CD4-positive, alpha-beta T cell treated with Interleukin-15 for 1 hour (primary cell): ENCODE data around the gene STAMBPL1.
"Not testable (repeated sequence)": the region's sequence is repeated elsewhere in the genome, so short reads cannot be mapped to it uniquely, and the experiment has no call there.

Experiments used
- DNase-seq: peaks from one replicate; pipeline ENCODE4 v3.0.0-alpha.2; 2020

The STAMBPL1 gene

GRCh38 chr10:88879534-88880281 is at the start of gene STAMBPL1:
Gene STAMBPL1, plus strand, starts transcription at chr10:88880245. Its CDS starts 21,464 bp downstream, at chr10:88901709.
- peak; percentile 57 for DNase-seq

DNA sequence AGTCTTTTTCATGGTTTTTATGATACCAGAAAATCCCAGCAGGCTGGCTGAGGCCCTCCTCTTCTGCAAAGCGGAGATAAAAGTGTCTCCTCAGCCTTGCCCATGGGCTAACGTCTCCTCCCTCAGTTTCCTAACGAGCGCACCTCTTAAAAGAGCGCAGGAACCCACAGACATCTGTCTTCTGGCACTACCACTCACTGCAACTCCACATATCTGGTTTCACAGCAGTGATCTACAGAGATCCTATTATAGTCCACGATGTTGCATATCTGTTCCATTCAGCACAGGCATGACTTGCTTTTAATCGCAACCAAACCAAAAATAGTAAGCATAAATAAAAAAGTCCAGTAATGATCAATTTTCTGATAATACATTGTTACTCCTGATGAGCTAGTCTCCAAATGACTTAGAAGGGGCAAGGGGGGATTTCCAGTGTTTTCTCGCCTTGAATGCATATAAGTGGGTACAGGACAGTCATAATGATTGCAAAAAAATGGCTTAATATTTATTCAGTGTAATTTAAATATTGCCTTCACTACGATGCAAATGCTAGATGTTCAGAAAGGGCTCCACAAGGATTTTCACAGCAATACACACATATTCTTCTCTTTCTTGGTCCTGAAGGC is 49.3 kb upstream of the STAMBPL1 start:
- no peak for DNase-seq

DNA sequence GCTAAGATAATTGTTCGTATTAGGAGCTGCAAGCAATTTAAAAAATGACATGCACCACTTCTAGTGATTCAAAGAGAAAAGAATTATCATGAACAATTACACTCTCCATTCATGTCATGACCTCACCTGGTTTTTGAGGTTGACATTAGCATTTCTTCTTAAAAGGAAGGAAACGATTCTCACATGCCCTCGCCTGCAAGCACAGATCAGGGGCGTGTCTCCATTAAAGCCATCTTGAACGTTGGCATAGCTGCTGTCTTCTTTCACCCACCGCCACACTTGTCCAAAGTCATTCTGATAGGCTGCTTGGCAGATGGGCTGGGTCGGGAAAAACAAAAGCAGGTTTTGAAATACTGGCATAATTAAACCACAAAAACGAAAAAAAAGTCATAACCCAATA is 48.3 kb upstream of the STAMBPL1 start:
- DNase-seq: peak; percentile 50

DNA sequence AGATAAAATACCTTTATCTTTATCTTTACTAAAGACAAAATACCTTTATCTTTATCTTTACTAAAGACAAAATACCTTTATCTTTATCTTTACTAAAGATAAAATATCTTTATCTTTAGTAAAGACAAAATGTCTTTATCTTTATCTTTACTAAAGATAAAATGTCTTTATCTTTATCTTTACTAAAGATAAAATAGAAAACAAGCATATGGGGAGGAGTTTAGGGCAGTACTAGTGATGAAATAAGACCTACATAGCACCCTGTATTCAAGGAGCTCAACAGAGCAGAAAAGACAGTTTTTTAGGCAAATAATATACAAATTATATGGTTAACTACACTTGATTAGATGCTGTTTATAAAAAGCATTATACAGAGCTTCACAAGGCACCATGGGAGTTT is 47.7 kb upstream of the STAMBPL1 start:
- DNase-seq: no peak

- DNase-seq: no peak
Measured at GRCh38 chr10:88833156-88833555, 46.9 kb upstream of the STAMBPL1 start.

GRCh38 chr10:88833723-88834122 is 46.3 kb upstream of the STAMBPL1 start:
- DNase-seq: no peak

DNA sequence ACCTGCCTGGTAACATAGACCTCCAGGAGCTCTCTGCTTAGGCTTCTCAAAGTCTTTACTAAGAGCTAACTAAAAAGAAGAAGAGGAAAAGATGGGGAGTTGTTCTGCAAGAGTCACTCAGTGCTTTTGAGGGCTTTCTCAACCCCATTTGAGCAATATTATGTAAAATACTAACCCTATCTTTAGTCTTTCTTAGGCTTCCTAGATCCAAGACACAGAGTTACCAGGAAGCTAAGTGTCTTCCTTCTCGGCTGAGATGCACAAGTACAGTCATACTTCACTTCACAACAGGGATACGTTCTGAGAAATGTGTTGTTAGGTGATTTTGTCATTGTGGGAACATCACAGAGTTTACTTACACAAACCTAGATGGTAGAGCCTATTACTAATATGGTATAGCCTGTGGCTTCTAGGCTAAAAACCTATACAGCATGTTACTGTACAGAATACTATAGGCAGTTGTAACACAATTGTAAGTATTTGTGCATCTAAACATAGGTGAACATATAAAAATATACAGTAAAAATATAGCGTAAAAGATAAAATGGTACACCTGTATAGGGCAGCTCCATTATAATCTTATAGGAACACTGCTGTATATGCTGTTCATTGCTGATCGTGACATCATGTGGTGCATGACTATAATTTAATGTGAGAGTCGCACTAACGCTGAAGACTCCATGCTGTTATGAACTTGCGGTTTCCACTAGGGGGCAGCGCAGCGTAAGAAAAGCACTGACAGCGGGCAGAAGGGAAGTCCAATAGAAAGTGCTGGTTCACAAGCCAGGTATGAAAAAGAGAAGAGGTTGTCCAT is 44.7 kb upstream of the STAMBPL1 start:
- peak; percentile 84 for DNase-seq

DNA sequence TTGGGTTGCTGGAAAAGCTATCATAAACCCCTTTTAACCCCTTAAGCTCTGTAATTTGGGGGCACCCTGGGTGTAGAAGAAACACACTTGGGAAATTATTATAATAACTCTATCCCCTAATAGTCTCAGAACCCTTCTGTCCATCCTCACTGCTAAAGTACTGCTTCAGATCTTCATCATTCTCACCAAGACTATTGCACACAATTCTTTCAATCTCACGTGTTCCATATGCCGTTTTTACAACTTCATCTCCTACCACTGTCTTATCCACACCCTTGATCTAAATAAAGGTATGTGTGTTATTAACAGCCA is 44.2 kb upstream of the STAMBPL1 start:
- no peak for DNase-seq

DNA sequence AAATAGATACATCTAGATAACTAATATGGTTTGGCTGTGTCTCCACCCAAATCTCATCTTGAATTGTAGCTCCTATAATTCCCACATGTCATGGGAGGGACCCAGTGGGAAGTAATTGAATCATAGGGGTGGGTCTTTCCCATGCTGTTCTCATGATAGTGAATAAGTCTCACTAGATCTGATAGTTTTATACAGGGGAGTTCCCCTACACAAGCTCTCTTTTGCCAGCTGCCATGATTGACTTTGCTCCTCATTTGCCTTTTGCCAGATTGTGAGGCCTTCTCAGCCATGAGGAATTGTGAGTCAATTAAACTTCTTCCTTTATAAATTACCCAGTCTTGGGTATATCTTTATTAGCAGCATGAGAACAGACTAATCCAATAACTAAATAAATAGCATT is 42.4 kb upstream of the STAMBPL1 start:
- DNase-seq: not testable (repeated sequence)

DNA sequence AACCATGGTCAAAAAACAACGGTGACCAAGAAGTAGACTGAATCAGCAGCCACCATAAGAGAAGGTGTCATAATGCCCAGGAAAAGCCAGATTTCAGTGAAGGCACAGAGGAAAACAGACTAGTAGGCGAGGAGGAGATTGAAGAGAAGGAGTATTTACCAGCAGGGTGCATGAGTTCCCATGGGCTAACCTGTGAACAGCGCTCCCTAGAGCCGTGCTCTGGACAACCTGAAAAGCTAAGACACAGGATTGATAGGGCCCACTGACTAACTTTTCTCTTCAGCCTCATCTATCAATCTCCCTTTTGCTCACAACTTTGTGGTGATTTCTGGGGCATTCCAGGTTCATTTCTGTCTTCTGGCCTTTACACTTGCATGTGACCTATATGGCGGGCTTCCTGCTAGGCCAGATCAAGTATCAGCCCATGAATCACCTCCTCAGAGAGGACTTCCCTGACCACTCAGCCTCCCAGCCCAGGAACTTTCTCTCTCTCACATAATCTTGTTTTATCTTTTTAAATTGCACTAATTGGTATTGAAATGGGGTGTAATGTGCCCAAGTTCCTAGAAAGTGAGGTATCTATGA is 41.2 kb upstream of the STAMBPL1 start:
- DNase-seq: no peak

GRCh38 chr10:88840104-88840503 is 39.9 kb upstream of the STAMBPL1 start:
- DNase-seq: no peak

GRCh38 chr10:88840881-88841280 is 39.2 kb upstream of the STAMBPL1 start:
- no peak for DNase-seq

DNA sequence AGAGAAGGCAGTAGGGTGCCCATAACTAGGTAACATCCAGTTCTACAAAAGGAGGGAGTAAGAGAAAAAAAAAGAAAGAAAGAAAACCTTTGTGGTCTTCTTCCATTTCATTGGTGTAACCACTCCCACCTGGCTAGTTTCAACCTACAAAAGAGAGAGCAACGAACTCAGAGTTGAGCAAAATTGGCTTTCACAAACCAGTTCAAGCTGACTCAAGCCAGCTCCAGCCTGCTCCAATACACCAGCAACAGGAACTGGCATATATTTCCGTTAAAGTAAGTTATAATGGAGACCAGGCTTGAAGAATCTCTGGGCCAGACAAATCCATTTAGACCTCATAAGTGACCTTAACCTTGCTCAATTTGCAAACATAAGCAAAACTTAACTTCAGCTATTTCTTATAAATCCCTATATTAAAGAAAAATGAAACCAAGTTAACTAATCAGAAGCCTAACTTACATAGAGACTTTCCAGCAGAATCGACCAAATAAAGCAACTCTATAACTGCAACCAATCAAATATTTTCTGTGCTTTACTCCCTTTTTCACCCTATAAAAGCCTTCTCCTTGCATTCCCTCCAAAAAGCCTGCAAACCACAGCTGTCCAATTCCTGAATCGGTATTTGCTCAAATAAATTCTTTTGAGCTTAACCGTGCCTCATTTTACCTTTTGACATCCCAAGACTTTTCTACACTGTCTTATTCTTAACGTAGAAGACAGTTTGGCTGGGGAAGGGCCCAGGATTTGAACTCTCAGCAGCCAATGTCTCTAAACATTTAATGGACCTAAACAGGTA is 38.5 kb upstream of the STAMBPL1 start:
- DNase-seq: no peak

DNA sequence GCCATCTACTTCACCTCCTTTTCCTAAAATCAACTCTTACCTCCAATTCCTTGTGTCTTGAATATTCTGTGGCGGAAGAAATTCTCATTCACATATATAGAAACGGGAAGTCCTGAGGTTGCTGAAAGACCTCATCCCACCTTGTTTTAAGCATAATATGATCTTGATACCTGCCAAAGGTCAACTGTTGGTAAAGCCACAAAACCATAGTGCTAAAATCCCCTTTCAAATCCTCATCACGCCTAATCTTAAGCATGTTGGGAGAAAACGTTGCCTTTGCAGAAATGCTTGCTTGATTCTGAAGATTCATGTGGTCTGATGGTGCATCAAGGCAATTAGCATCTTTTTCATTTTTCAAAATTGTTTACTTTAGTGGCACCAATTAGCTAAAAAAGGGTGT is 36.9 kb upstream of the STAMBPL1 start:
- DNase-seq: no peak

DNA sequence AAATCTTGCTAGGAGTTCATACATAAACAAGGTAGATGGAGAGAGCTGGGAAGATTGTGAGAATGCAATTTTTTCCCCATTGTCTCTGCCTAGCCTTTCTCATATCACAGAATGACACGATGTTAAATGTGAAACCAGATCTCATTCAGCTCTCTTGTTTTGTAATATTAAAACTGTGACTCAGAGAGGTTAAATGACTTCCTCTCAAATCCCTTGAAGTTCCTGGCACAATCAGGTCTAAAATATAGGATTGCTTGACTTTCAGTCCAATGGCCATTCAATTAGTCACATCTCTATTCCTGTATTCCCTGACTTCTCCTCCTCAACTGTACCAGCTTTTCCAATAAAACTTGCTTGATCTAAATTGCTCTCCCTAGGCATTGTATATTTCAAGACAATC is 31.5 kb upstream of the STAMBPL1 start:
- no peak for DNase-seq

GRCh38 chr10:88849234-88849633 is 30.8 kb upstream of the STAMBPL1 start:
- no peak for DNase-seq

DNA sequence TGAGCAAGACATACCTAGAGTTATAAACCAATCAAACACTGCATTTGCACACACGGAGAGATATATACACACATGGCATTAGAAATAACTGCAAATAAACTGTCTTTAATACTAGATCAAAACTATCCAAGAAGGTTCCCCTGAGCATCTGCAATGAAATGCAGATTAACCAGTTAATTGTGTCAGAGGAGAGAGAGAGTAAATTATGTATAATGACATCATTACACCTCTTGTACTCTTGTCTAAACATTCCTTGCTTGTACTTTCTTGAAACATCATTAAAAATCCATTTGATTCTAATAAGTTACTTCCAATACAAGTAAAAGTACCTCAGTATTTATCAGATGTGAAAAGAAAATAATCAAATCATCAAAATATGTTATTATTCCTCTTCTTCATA is 29.3 kb upstream of the STAMBPL1 start:
- DNase-seq: no peak

- DNase-seq: peak; percentile 37
Measured at GRCh38 chr10:88851706-88852105, 28.3 kb upstream of the STAMBPL1 start, which contains the start of gene ANKRD22. Gene ANKRD22, minus strand, starts transcription at chr10:88851844. Its CDS starts 237 bp downstream, at chr10:88851607.

GRCh38 chr10:88852327-88852726 is 27.7 kb upstream of the STAMBPL1 start:
- no peak for DNase-seq

- no peak for DNase-seq
Measured at GRCh38 chr10:88853155-88853881, 26.7 kb upstream of the STAMBPL1 start.

DNA sequence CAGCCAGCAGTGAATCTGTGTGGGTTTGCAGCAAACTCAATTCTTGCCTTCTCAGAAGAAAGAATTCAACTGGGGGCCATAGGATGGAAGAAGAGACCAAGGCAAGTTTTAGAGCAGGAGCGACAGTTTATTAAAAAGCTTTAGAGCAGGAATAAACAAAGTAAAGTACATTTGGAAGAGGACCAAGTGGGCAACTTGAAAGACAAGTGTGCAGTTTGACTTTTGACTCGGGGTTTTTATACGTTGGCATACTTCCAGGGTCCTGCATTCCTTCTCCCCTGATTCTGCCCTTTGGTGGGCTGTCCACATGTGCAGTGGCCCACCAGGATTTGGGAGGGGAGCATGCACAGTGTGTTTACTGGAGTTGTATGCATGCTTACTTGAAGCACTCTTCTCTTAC is 25.4 kb upstream of the STAMBPL1 start:
- DNase-seq: no peak

DNA sequence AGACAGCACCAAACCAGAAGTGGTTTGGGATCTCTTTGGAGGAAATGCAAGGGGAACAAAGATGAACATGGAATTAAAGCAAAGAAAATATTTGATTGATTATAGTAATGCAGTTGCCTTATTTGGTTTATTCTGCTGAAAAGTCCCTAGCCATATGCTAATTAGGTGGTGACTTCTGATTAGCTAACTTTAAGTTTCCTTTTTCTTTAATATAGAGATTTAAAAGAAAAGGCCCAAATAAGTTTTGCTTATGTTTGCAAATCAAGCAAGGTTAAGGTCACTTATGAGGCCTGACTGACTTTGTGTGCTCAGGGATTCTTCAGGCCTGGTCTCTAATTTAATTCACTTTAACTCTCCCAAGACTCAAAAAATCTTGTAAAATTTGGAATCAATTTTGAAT is 22.2 kb upstream of the STAMBPL1 start:
- no peak for DNase-seq
